HG03060 (cell line): ENCODE data around the gene APBA2.
"Not testable (repeated sequence)": the region's sequence is repeated elsewhere in the genome, so short reads cannot be mapped to it uniquely, and the experiment has no call there.

ENCODE experiments used
- ATAC-seq: cut with Tn5 transposase; IDR thresholded peaks from one replicate; pipeline ENCODE4 v1.9.1; 2021; ENCODE audit warnings: low read depth, moderate number of reproducible peaks; ENCODE audit not compliant: unreplicated experiment

Gene APBA2

GRCh38 chr15:28885630-28886430 is at the start of gene APBA2:
APBA2 (plus strand) TSS chr15:28885974; CDS start chr15:29053885, 167,911 bp downstream.
- ATAC-seq, result no peak

DNA sequence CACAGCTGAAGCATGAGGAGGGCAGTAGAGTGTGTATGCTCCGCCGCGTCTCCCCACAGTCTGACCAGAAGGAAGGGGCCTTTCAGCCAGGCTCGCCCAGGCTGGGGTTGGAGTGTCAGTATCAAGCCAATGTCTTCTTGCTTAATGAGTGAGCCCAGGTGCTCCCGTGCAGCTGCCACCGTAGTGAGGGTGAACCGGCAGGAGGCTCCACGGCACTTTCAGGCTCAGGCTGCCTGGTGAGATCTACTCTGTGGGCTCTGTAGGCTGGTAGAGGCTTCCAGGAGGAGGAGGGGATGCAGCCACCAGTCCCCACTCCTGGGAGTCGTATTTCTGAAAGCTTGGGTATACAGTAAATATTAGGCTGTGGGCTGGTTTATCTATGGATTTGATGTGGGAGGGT is 45.5 kb upstream of the APBA2 start:
- not testable (repeated sequence) for ATAC-seq

DNA sequence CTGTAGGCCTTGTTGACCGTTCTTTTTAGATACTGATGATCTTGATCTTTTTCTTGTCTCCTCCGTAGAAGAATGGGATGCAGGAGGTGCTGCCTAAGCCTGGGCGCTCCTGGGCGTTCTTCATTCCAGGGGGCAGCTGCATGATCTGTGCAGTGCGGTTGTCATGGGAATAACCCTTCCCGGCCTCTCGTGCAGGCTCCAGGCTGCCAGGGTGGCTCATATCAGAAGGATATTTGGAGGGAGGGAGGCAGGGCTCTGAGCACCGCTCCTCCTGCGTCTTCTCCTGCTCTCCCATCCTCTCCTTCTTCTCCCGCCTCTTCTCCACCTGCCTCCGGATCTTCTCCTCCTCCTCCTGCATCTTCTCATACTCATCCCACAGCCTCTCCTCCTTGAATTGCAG is 43.6 kb upstream of the APBA2 start:
- ATAC-seq, result not testable (repeated sequence)

DNA sequence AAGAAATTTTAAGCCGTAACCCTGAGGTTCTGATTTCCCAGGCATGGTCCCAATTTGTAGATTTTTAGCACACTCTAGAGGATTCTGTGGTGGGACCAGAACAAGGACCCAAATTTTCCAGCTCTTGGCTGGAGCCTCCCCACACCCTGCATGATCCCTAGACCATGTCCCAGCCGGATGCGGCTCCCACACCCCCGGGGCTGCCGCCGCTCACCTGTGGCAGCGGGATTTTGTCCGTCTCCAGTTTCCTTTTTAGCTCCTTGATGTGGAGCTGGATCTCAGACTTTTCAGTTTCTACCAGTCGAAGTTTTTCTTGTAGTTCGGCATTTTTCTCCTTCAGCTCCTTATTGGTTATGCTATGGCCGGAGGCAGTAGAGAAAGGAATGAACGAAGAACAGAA is 42.3 kb upstream of the APBA2 start:
- ATAC-seq, result not testable (repeated sequence)

DNA sequence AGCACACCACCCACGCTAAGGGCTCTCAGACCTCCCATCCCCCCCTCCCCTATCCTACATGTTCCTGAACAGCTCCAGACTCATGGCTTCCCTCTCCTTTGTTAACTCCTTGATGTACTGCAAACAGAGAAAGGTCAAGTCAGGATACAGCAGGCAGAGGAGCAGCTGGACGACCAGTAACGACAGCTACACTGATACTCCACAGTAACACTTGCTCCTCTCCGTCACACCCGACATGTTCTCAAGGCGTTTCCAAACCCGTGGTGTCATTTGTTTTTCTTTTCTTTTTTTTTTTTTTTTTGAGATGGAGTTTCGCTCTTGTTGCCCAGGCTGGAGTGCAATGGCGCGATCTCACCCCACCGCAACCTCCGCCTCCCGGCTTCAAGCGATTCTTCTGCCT is 41.6 kb upstream of the APBA2 start:
- ATAC-seq, result not testable (repeated sequence)

DNA sequence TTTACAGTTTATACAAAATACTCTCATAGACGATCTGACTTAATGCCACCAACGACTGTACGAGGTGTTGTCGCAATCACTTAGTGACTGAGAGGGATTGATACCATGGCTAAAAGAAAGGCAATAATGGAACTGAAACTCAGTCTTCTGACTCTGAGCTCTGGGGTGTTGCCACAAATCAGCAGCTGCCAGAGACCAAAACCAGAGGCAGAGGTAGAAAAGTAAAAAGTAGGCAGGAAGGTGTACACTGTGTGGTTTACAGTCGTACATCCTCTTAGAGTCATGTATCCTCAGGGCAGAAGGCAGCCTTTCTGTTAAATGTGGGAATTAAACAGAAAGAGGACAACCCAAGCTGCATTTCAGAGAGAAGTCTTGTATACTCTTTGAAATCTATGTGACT is 38.5 kb upstream of the APBA2 start:
- ATAC-seq, result not testable (repeated sequence)

GRCh38 chr15:28847959-28848358 is 37.8 kb upstream of the APBA2 start:
- not testable (repeated sequence) for ATAC-seq

- ATAC-seq, result not testable (repeated sequence)
These were observed 37.3 kb upstream of the APBA2 start, which contains the start of gene GOLGA6L7 for GRCh38 chr15:28848521-28848920. GOLGA6L7 (minus strand) TSS chr15:28848644; CDS start chr15:28848549, 95 bp downstream.

- ATAC-seq, result not testable (repeated sequence)
These were observed 36.5 kb upstream of the APBA2 start for GRCh38 chr15:28849271-28849670.

DNA sequence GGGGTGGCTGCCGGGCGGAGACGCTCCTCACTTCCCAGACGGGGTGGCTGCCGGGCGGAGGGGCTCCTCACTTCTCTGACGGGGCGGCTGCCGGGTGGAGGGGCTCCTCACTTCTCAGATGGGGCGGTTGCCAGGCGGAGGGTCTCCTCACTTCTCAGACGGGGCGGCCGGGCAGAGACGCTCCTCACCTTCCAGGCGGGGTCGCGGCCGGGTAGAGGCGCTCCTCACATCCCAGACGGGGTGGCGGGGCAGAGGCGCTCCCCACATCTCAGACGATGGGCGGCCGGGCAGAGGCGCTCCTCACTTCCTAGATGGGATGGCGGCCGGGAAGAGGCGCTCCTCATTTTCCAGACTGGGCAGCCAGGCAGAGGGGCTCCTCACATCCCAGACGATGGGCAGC is 36.0 kb upstream of the APBA2 start:
- not testable (repeated sequence) for ATAC-seq

- not testable (repeated sequence) for ATAC-seq
These were observed 32.1 kb upstream of the APBA2 start for GRCh38 chr15:28853654-28854053.

DNA sequence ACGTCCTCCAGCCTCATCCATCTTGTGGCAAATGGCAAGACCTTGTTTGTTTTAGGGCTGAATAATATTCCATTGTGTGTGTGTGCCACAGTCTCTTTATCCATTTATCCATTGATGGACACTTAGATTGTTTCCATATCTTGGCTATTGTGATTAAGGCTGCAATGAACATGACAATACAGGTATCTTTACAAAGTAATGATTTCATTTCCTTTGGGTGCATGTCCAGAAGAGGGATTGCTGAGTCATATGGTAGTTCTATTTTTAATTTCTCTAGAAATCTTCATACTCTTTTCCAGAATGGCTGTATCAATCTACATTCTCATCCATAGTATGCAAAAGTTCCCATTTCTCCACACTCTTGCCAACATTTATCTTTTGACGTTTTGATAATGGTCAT is 31.2 kb upstream of the APBA2 start:
- ATAC-seq, result not testable (repeated sequence)

GRCh38 chr15:28861031-28861534 is 24.7 kb upstream of the APBA2 start:
- ATAC-seq, result no peak

GRCh38 chr15:28861589-28862293 is 24.0 kb upstream of the APBA2 start:
- ATAC-seq, result not testable (repeated sequence)

DNA sequence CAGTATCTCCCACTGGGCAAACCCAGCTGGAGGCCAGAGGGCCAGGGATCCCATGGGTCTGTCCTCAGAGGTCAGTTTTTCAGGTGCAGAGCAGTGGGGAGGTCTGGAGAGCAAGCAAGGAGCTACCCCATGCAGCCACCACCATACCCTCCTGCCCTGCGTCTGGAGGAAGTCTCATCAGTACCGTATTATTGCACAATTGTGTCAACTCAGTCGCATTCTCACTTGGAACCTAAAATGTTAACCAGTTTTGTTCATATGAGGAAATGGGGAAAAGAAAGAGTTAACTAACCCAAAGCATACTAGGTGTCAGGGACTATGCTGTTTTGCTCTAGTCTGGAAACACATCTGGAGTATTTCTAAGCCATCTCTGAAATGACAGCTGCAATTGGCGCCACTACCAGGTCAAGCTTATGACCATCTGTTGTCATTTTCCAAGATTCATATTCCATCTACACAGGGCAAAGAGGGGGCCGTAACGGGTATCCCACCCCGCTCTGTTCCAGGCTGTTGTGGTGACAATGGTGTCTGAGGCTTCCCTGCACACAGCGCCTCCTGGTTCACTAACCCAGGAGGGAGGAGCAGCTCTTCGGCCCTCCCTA is 16.9 kb upstream of the APBA2 start:
- ATAC-seq, result no peak

DNA sequence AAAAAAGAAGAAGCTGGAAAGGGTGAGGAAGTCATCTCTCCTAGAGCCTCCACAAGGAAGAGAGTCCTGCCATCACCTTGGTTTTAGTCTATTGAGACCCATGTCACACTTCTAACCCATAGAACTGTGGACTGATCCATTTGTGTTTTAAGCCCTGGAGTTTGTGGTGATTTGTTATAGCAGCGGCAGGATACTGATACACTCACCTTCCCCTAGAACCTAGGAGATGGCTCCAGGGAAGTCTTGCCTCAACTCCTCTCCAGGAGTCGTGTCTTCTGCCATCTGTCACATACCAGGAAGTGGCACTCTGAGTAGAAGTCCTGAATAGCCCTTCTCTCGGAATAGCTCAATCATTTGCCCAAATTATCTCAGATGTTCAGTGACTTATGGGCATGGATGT is 14.6 kb upstream of the APBA2 start:
- no peak for ATAC-seq

DNA sequence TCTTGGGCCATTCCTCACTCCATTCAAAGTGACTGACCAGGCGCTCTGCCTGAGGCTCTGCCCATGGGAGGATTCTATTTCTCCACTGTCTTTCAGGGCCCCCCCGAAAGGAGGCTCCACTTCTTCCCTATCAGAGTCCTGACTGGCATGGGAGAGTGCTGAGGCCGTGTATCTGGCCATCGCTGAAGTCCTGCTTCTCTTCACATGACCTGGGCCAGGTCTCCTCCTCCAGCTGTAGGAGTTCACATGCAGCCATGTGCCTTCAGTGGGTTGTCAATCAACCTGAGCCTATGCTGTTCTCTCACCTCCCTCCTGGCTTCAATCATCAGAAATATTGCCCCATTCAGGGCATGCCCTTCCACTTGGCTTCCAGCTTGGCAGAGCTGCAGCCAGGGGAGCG is 12.8 kb upstream of the APBA2 start:
- no peak for ATAC-seq

DNA sequence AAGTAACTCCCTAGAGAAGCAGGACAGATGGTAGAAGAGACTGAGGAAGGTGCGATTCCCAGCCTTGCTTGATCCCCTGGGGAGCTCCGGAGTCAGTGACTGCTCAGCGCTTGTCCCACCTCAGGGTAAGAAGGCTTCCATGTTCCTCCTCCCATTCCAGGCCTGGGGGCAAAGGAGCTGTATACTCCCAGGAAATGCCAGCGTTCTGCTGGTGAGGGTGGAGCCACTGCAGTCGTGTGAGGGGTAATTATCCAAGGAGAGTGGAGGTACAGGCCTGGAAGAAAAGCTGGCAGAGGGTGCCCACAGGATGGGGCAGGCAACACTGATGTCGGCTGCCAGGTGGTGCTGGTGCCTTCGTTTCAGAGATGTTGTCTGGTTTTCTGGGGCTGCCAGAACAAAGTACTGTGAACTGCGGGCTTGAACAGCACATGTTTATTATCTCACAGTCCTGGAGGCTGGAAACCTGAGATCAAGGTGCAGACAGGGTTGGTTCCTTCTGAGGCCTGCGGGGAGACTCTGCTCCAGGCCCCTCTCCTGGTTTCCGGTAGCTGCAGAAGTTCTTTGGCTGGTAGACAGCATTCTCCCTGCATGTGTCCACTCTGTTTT is 12.1 kb upstream of the APBA2 start:
- ATAC-seq, result no peak

DNA sequence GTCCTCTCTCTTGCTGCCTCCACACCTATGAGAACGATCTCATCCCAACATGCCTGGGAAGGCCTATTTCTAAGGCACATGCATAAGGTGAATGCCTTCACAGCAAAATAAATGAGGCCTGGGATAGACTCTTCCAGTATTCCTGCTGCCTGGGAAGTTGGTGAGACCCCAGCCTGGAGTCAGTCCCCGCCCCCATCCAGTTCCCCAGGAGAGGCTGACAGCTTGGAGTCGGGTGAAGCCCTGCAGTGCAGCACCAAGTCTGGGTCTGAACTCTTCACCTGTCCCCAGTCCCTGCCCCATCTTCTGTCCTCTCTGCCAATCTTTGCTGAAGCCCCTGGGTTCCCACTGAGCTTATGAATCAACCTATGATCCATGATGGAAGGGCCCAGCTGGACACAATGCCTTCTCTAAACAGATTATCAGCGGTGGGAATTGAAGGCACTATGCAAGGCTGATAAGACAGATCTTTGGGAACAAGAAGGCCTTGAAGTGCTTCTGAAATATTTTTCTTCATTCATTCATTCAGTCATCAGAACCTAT is 10.2 kb upstream of the APBA2 start:
- no peak for ATAC-seq

DNA sequence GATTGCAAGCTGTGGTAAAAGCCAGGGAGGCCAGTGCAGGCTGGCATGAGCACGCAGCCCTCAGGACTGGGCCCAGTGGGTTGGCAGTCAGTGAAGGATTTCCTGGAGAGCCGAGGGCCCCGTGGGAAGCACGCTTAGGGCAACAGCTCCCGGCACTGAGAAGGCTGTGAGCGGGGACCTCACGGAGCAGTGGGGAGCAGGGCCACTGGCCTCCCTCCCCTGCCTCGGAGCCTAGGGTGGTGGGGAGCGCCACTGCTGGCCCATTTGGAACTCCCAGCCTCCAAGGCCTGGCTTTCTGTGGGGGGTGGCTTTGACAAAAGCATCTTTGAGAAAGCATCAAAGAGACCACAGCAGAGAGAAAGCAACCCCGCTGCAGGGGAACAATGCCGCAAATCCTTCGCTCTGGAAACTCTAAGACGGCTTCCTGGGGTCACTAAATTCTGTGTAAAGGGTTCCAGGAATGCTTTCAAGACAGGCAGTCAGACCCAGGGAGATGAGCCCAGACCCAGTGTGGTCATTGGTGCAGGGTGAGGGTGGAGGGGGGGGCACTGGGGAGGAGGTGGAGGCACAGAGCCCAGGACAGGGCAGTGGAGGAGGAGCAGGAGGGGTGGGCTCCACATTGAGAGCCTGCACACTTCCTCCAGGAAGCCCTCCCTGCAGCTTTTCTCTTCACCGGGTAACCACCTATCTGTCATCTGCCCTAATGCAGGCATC is 9.5 kb upstream of the APBA2 start:
- ATAC-seq, result no peak
